GM06990 (cell line): ENCODE data around the gene MIPEP.

Experiments
- DNase-seq: peaks from one replicate; pipeline ENCODE4 v3.0.0-alpha.2; 2011; ENCODE audit not compliant: insufficient read length; ENCODE audit errors: extremely low read depth
- H3K27me3 ChIP-seq: replicated peaks from 2 replicates; pipeline ENCODE4 v1.6.0; 2011; ENCODE audit warnings: low read length; ENCODE audit not compliant: control insufficient read depth, insufficient read depth
- H3K36me3 ChIP-seq: 2 replicates; pipeline ENCODE4 v1.5.1; 2011; ENCODE audit warnings: low read length; ENCODE audit not compliant: control insufficient read depth, insufficient read depth
- H3K4me3 ChIP-seq: replicated peaks from 2 replicates; pipeline ENCODE4 v1.5.1; 2011; ENCODE audit warnings: low read depth, mild to moderate bottlenecking, control low read depth, low read length
- CTCF ChIP-seq: IDR thresholded peaks from 2 replicates; pipeline ENCODE4 v1.5.1; 2011; ENCODE audit warnings: low read length, control low read depth, mild to moderate bottlenecking, inconsistent platforms; ENCODE audit not compliant: insufficient read depth, poor library complexity, severe bottlenecking

The MIPEP gene

GRCh38 chr13:23760000-23760399, 129.2 kb downstream of the MIPEP start:
- H3K36me3 ChIP-seq, result peaks cover 4% of the 10 kb centered on the region
- no peak overlapping the region for H3K4me3 ChIP-seq
- no peak for DNase-seq
- H3K27me3 ChIP-seq, result no peaks in the 10 kb centered on the region
- TF ChIP-seq CTCF, result no peak

- Histone ChIP-seq H3K4me3 (no peak overlapping the region), H3K27me3 (no peaks in the 10 kb centered on the region), H3K36me3 (peaks cover 4% of the 10 kb centered on the region)
- no peak for TF ChIP-seq CTCF
- DNase-seq, result no peak
Measured at GRCh38 chr13:23758798-23759527, 130.2 kb downstream of the MIPEP start.

GRCh38 chr13:23754997-23755396, 134.2 kb downstream of the MIPEP start:
- Histone ChIP-seq H3K4me3 (no peak overlapping the region), H3K36me3 (peaks cover 4% of the 10 kb centered on the region), H3K27me3 (no peaks in the 10 kb centered on the region)
- no peak for TF ChIP-seq CTCF
- DNase-seq, result no peak

- H3K4me3 ChIP-seq, result no peak overlapping the region
- no peaks in the 10 kb centered on the region for H3K27me3 ChIP-seq
- no peak for DNase-seq
- TF ChIP-seq CTCF, result no peak
- H3K36me3 ChIP-seq, result peaks cover 1% of the 10 kb centered on the region
Measured at GRCh38 chr13:23754506-23754905, 134.7 kb downstream of the MIPEP start.

- no peak overlapping the region for H3K4me3 ChIP-seq
- DNase-seq, result no peak
- TF ChIP-seq CTCF, result no peak
- H3K27me3 ChIP-seq, result no peaks in the 10 kb centered on the region
- H3K36me3 ChIP-seq, result no peaks in the 10 kb centered on the region
Measured at GRCh38 chr13:23753458-23753857, 135.7 kb downstream of the MIPEP start.
